NCI-H526 (cell line): ENCODE measurements around the gene MAP3K5.
A peak's percentile ranks its signal among the peaks of the same experiment; 100 is the strongest.
"Not testable (repeated sequence)": the region's sequence is repeated elsewhere in the genome, so short reads cannot be mapped to it uniquely, and the experiment has no call there.

Experiments
- DNase-seq, 2 experiments: peaks; one replicate each; lab custom pipeline; 2025; lab: John Stamatoyannopoulos, UW

Gene MAP3K5

GRCh38 chr6:136608991-136609390 is 183.3 kb downstream of the MAP3K5 start:
- DNase-seq, result no peak

GRCh38 chr6:136607932-136608772 is 184.1 kb downstream of the MAP3K5 start:
- DNase-seq, result peak; percentile 57 to 78

- DNase-seq, result no peak
These were observed 184.9 kb downstream of the MAP3K5 start for GRCh38 chr6:136607204-136607931.

- DNase-seq, result no peak
These were observed 187.3 kb downstream of the MAP3K5 start for GRCh38 chr6:136604928-136605510.

- DNase-seq, result no peak
These were observed 187.9 kb downstream of the MAP3K5 start for GRCh38 chr6:136604328-136604825.

GRCh38 chr6:136600818-136601217 is 191.5 kb downstream of the MAP3K5 start:
- no peak for DNase-seq

- no peak for DNase-seq
These were observed 192.8 kb downstream of the MAP3K5 start for GRCh38 chr6:136599329-136600011.

GRCh38 chr6:136598048-136598447 is 194.2 kb downstream of the MAP3K5 start:
- DNase-seq, result no peak

- no peak for DNase-seq
These were observed 197.6 kb downstream of the MAP3K5 start for GRCh38 chr6:136594671-136595070.

GRCh38 chr6:136593748-136594490 is 198.4 kb downstream of the MAP3K5 start:
- no peak for DNase-seq

GRCh38 chr6:136592930-136593673 is 199.2 kb downstream of the MAP3K5 start:
- no peak for DNase-seq

GRCh38 chr6:136591617-136592016 is 200.7 kb downstream of the MAP3K5 start:
- DNase-seq, result no peak

GRCh38 chr6:136590846-136591245 is 201.4 kb downstream of the MAP3K5 start:
- not testable (repeated sequence) for DNase-seq

- no peak for DNase-seq
These were observed 204.8 kb downstream of the MAP3K5 start for GRCh38 chr6:136587527-136587926.

GRCh38 chr6:136586295-136586694 is 206.0 kb downstream of the MAP3K5 start:
- no peak for DNase-seq

- not testable (repeated sequence) for DNase-seq
These were observed 206.8 kb downstream of the MAP3K5 start for GRCh38 chr6:136585523-136585922.

GRCh38 chr6:136584290-136584689 is 208.0 kb downstream of the MAP3K5 start:
- DNase-seq, result not testable (repeated sequence)

- peak in 1 of 2 experiments; percentile 30 for DNase-seq
These were observed 209.4 kb downstream of the MAP3K5 start for GRCh38 chr6:136582711-136583471.

- no peak for DNase-seq
These were observed 212.5 kb downstream of the MAP3K5 start for GRCh38 chr6:136579800-136580199.

- no peak for DNase-seq
These were observed 215.5 kb downstream of the MAP3K5 start for GRCh38 chr6:136576821-136577220.
